GM12864 (cell line): ENCODE results near the gene PDE2A.
A peak's percentile ranks its signal among the peaks of the same experiment; 100 is the strongest.

Experiments
- DNase-seq: peaks from one replicate; pipeline ENCODE4 v3.0.0-alpha.2; 2011; ENCODE audit warnings: low read depth
- H3K4me3 ChIP-seq: 2 replicates; pipeline ENCODE4 v1.5.1; 2011; ENCODE audit warnings: mild to moderate bottlenecking, low read depth, low read length, control low read depth
- CTCF ChIP-seq: IDR thresholded peaks from 2 replicates; pipeline ENCODE4 v1.5.1; 2011; ENCODE audit warnings: low read depth, mild to moderate bottlenecking, moderate library complexity, low read length, control low read depth, inconsistent platforms; ENCODE audit errors: missing control alignments

Gene PDE2A

GRCh38 chr11:72592698-72593495 is 81.3 kb downstream of the PDE2A start:
- no peak for TF ChIP-seq CTCF
- no peak for DNase-seq
- H3K4me3 ChIP-seq, result no peak overlapping the region

- no peak for DNase-seq
- no peak for TF ChIP-seq CTCF
- H3K4me3 ChIP-seq, result no peak overlapping the region
Observed at GRCh38 chr11:72591785-72592502, 82.3 kb downstream of the PDE2A start.

GRCh38 chr11:72591023-72591422 is 83.2 kb downstream of the PDE2A start:
- DNase-seq, result no peak
- H3K4me3 ChIP-seq, result no peak overlapping the region
- TF ChIP-seq CTCF, result no peak

GRCh38 chr11:72589802-72590761 is 84.1 kb downstream of the PDE2A start:
- peak; percentile 52 for TF ChIP-seq CTCF
- DNase-seq, result no peak
- no peak overlapping the region for H3K4me3 ChIP-seq

- no peak for DNase-seq
- H3K4me3 ChIP-seq, result no peak overlapping the region
- no peak for TF ChIP-seq CTCF
Observed at GRCh38 chr11:72588421-72589410, 85.5 kb downstream of the PDE2A start.

GRCh38 chr11:72587696-72588095 is 86.5 kb downstream of the PDE2A start:
- DNase-seq, result no peak
- no peak for TF ChIP-seq CTCF
- no peak overlapping the region for H3K4me3 ChIP-seq
